UCSD-AML1 (cell line): ENCODE results near the gene MCF2.
"Not testable (repeated sequence)": the region's sequence is repeated elsewhere in the genome, so short reads cannot be mapped to it uniquely, and the experiment has no call there.

Experiments used
- DNase-seq: peaks from one replicate; lab custom pipeline; 2025; ENCODE audit not compliant: unreplicated experiment; lab: John Stamatoyannopoulos, UW

The MCF2 gene, protein sequence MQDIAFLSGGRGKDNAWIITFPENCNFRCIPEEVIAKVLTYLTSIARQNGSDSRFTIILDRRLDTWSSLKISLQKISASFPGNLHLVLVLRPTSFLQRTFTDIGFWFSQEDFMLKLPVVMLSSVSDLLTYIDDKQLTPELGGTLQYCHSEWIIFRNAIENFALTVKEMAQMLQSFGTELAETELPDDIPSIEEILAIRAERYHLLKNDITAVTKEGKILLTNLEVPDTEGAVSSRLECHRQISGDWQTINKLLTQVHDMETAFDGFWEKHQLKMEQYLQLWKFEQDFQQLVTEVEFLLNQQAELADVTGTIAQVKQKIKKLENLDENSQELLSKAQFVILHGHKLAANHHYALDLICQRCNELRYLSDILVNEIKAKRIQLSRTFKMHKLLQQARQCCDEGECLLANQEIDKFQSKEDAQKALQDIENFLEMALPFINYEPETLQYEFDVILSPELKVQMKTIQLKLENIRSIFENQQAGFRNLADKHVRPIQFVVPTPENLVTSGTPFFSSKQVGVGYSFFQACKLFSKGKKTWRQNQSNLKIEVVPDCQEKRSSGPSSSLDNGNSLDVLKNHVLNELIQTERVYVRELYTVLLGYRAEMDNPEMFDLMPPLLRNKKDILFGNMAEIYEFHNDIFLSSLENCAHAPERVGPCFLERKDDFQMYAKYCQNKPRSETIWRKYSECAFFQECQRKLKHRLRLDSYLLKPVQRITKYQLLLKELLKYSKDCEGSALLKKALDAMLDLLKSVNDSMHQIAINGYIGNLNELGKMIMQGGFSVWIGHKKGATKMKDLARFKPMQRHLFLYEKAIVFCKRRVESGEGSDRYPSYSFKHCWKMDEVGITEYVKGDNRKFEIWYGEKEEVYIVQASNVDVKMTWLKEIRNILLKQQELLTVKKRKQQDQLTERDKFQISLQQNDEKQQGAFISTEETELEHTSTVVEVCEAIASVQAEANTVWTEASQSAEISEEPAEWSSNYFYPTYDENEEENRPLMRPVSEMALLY

DNA sequence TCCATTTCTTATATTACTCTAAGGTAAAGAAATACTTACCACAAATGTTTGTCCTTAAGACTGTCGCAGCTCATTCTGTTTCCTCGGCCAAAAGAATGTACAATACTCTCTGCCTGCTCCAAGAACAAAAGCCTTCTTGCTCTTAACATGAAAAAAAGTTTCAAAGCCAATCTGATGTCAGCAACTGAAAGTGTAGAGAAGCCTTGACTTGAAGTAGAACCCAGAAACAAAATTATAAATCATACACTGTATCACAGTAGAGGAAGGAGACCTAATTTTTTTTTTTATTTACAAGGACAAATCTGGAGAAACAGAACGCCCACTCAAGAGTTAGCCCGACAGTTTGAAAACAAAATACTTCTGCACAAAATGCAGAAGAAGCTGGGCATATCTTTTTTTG is at the start of gene MCF2:
TSS of gene MCF2 (minus strand) at position 101 of the 400 bp plus-strand sequence. CDS start 56,423 bp downstream, outside the sequence.
- DNase-seq: no peak

- no peak for DNase-seq
Observed at GRCh38 chrX:139751053-139751452, 43.1 kb upstream of the MCF2 start.

DNA sequence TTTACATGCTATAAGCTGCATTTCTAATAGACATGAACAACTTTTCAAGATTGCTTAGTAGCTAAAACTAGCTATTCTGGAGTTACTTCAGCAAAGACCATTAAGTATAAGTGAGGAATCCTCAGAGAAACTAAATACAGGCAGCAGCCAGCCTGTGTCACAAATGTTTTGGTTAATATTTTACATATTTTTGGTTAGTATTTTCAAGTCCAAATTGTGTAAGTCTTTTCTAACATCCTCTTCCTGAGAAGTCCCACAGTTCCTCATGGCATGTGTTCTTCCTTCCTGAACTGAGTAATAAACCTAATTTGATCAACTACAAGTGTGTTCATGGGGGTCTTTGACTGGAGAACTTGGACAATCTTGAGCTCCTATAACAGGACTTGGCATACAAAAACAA is 42.4 kb upstream of the MCF2 start:
- DNase-seq: no peak

- no peak for DNase-seq
Observed at GRCh38 chrX:139739138-139739537, 31.2 kb upstream of the MCF2 start.

GRCh38 chrX:139738581-139738980 is 30.6 kb upstream of the MCF2 start:
- DNase-seq: no peak

DNA sequence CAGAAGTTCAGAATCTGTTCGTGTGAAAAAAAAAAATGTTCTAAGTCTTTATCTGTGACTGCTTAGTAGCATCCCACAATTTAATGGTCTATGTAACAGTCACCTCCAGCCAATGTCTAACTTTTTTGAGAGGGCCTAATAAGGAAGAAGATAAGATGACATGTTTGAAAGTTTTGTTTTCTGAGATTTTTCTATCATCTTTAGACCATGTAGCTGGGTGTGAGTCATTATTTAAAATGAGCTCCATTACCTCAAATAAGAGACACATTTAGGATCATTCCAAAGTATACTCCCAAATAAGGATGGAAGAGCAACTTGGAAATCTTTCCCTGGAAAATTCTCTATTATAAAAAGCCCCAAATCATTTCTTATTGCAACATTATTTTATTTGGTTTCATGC is 28.2 kb upstream of the MCF2 start:
- no peak for DNase-seq

DNA sequence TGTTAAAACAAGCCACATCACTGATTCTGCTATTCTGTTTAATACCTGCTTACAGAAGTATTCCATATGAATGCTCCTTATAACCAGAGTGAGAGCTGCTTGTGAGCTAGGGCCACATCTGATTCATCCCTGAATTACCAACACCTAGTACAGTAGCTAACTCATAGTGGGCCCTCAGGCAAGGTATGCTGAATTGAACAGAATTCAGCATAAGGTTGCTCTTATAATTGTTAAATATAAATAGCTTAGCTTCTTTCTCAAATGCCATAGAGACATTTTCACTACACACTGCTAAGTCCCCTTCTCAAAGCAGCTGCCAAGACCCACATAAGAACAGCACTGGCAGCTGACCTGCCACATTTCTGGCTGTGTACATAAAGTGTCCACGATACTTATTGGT is 27.0 kb upstream of the MCF2 start:
- DNase-seq: no peak

GRCh38 chrX:139725720-139726119 is 17.8 kb upstream of the MCF2 start:
- DNase-seq: no peak

GRCh38 chrX:139724626-139725025 is 16.7 kb upstream of the MCF2 start:
- no peak for DNase-seq

- no peak for DNase-seq
Observed at GRCh38 chrX:139720979-139721378, 13.0 kb upstream of the MCF2 start.

GRCh38 chrX:139720136-139720535 is 12.2 kb upstream of the MCF2 start:
- DNase-seq: no peak

DNA sequence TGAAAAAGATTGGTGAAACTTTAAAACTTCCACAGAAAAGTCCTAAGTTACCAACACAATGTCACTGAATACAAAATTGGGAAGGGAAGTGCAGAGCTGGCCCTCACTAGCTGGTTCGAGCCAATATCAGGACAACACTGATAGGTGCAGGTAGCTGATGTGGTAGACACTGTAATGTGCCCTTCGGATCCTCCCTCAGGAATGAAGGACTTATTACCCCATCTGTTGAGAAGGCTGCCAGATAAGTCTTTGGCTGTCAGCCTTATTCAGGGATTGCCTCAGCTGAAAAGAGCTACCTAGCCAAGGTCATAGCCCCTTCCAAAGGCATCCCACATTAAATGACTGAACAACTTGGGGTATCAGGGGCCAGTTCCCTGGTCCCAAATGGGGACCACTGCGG is 5.3 kb downstream of the MCF2 start:
- no peak for DNase-seq

- no peak for DNase-seq
Observed at GRCh38 chrX:139692908-139693307, 15.1 kb downstream of the MCF2 start.

- no peak for DNase-seq
Observed at GRCh38 chrX:139692506-139692849, 15.5 kb downstream of the MCF2 start.

- no peak for DNase-seq
Observed at GRCh38 chrX:139691843-139692505, 16.0 kb downstream of the MCF2 start.

DNA sequence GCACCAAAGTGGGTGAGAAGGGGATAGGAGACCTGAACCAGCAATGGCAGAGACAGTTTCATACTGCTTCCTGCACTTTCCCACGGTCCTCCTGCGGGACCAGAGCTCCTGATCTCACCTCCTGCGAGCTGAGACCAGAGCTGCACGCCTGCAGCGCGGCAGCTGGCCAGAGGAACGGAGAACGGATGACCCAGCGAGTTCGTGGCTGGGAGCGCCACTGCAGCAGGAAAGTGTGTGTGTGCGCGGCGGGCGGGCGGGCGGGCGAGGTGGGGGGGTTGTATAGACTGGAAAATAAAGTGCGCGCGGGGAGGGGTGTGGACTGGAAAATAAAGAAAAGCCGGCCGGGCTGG is 16.5 kb downstream of the MCF2 start:
- no peak for DNase-seq

- DNase-seq: not testable (repeated sequence)
Observed at GRCh38 chrX:139685175-139685574, 22.8 kb downstream of the MCF2 start.

DNA sequence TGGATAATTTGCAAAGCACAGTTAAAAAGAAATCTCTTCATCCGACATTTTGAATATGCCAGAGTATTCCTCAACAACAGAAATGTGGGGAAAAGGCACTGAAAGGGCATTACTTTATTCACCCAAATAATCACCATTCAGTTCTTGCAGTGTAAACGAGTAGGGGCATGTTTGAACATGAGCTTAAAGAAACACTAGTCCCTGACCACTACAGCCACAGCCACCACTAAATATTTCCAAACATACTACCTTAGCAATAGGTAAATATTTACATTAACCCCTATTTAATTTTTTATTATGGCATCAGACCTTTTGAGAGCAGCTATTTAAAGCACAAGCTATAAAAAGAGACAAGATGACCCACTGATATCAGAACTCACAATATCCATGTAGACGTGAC is 27.6 kb downstream of the MCF2 start:
- DNase-seq: no peak

DNA sequence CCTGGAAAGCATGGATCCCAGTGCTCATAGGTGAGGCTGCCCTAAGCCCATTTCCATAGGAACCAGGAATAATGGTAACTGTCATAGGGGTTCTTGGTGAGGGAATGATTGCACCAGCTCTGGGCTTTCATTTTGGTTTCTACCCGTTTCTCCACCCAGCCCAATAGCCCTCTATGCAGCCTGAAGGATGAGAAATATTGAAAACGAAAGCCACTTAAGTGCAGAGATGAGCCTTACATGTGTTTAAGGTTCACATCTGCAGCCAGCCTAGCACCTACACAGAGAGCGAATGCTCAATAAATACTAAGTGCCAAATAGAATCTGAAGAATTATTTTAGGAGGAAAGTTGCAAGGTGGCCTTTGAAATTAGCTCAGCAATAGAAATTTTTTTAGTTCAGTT is 60.4 kb downstream of the MCF2 start:
- DNase-seq: no peak

DNA sequence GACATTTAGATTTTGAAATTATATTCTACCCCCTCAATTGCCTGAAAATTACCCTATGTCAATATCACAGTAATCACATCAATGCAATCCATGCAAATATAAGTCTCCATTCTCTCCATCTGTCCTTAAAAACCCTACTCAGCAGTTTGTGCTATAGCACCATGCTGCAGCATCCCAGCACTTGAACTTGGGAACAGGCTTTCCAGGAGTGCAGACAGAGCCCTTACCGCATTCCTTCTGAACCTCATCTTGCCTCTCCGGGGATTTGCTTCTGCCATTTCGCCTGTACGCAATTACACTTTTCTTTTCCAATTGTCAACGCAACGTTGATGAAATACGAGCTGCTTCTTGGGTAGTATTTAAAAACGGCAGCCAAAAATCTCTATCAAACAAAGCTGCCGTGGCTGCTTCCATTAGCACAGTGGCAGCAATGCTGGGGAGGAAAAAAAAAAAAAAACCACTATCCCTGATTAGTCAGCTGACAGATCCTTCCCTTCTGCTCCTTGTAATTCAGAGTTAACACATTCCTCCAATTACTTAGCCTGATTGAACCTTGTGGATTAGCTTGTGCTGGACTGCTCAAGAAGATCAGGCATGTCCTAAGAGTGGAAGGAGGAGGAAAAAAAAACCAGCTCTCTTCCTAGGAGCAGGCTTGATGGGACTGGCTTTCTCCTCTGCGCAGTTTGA is 65.6 kb downstream of the MCF2 start:
- no peak for DNase-seq

DNA sequence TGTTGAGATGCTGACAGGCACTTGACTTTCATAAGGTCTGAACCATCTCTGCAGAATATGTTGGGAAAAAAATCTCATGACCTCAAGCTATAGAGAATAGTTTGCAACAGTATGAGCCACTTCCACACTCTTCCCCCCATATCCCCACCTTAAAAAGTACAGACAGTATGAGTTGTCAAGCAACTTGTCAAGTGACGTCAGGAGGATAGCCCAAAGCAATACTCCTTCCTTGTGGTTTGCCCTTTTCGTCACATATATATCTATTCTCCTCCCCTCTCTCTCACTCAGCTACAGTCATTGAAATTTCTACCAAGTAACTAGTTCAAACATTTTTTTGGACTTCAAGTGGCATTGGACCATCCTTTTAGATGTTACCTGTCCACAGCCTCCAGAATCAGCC is 67.7 kb downstream of the MCF2 start:
- no peak for DNase-seq
